GM19035 (cell line): ENCODE measurements around the gene CCDC24.

ENCODE experiments used
- ATAC-seq: cut with Tn5 transposase; IDR thresholded peaks from one replicate; pipeline ENCODE4 v1.9.1; 2021; ENCODE audit not compliant: unreplicated experiment

CCDC24 gene

DNA sequence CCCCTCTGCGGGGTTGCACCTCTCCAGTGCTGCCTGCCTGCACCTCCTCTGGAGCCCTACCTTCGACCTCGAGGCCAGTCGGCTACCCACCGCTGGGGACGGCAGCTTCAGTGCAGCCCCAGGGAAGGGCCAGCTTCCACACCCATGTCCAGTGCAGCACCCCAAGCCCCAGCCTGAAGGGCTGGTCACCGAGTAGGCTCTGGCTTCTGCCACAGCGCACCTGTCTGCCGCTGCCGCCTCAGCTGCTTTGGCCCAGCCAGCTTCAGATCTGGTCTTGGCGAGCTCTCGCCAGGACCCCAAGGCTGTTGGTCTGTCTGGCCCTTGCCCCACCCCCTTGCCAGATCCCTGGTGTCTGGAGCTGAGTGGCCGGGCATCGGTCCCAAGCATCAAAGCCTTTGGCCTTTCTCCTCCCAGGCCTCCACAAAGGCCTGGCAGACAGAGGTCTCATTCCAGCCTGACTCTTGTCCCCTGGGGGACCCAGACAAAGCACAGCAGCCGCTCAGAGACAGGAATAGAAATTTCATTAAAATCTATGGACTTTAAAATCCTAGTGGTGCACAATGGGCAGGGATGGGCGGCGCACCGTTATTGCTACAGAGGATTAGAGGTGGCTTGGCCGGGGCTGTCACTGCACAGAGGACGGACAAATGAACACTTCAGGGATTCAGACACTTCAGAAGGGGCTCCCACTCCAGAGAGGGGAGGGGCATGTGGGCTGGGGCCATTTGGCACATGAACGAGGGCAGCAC, 4.8 kb downstream of the CCDC24 start:
- ATAC-seq = no peak

DNA sequence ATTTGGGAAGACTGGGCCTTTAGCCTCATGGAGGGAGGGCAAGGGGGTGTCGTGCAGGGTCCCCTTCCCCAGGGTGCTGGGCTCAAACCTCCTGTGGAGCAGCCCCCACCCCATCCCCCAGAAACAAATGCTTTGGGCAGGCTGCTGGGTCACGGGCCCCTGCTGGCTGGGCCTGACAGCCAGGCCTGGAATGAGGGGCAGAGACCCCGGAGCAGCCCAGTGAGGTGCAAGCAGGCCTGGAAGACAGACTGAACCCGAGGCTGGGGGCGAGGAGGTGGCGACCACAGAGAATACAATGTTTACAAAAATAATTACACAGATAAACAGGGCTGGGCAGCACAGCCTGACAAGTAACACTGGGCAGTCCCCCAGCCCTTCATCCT, 5.3 kb downstream of the CCDC24 start:
- ATAC-seq = no peak

DNA sequence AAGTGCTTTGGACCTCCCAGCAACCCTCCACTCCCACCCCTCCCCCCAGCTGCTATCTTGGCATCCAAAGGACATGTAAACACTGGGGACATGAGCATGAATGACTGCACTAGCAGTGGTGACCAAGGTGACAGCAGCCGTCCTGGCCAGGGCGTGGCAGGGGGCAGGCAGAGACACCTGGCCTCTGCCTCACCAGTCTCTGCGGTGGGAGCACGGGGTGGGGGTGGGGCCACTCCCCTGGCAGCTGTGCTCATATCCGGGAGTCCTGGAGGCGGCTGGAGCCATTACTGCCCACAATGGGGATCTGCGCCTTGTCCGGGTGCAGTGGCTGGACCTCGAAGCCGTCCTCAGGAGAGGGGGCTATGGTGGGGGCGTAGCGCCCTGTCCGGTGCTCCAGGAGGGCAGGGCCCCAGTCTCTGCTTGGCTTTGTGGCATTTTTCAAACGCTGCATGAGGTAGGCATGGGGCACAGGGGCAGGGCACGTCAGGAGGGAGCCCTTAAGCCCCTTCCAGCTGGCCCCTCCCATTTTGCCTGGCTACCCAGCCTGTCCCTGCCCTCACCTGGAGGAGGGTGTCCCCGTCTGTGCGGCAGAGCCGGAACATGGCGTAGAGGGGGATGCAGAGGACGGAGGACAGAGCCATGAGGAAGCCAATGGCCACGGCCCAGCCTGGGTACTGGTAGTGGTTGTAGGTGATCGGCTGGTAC, 6.0 kb downstream of the CCDC24 start:
- ATAC-seq = no peak

DNA sequence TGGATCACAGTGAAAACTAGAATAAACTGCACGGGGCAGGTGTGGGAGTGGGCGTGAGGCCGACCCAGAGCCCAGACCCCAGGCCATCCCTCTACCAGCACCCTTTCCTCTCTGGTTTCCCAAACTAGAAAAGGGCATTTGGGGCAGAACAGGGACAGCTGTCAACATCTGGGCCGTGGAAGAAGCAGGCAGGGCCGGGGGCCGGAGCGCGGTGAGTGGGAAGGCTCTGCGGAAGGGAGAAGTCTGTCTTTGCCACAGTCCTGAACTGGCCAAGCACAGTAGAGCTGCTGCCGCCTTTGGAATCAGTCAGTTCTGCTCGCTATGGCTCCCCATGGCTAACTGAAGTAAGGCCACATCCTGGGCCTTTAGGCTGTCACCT, 6.6 kb downstream of the CCDC24 start:
- ATAC-seq = no peak

DNA sequence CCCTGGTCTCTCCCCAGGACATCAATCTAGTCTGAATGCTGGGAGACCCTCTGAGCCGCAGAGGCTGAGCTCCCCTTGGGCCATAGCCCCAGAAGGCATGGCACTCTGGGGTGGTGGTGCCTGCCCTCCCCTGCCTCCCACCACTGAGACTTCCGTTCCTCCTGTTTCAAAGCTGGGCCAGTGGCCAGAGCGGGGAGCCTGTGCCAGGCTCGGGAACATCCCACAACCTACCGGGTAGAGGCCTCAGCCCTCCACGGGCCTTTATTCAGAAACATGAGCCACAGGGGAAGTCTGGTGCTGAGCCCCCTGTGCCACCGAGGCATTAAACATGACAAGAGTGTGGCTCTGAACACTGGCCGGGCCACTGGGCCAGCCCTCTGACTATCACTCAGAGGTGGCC, 8.1 kb downstream of the CCDC24 start:
- no peak for ATAC-seq

DNA sequence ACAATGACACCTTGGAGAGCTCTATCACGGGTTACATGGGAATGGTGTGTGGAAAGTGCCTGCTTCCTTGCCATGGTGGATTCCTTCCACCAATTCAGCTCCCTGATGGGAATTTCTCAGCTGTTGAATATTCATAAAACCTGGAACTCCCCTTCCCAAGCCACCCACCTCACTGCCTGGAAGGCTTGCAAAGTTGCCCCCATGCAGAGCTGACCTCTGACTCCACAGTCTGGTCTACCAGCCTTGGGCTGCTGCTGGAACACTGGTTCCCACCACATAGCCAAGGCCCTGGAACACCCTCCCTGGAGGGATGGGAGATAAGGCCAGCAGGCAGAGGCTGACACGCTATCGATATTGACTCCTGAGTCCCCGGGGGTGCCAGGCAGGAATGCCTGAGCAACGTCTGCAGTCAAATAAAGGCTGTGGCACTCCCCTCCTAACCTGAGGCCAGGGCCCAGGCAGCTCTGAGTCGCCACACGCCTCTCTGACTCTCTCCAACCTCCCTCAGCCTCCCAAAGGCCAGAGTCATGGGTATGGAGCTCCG, 8.8 kb downstream of the CCDC24 start:
- ATAC-seq = no peak

DNA sequence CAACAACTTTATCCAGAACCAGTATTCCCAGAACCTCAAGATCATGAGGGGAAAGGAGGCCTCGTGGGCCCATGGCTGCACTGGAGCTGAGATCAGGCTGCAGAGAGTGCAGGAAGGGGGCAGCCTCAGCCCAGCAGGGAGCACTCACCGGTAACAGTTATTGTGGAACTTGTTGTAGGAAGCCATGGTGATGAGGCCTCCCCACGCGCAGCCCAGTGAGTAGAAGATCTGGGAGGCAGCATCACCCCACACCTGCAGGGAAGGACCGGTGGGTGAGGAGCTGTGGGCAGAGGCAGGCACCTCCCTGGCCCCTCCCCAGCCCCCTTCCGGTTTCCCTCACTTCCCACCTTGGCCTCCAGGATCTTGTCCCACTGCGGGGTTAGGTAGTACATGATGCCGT, 10.8 kb downstream of the CCDC24 start:
- ATAC-seq = no peak

DNA sequence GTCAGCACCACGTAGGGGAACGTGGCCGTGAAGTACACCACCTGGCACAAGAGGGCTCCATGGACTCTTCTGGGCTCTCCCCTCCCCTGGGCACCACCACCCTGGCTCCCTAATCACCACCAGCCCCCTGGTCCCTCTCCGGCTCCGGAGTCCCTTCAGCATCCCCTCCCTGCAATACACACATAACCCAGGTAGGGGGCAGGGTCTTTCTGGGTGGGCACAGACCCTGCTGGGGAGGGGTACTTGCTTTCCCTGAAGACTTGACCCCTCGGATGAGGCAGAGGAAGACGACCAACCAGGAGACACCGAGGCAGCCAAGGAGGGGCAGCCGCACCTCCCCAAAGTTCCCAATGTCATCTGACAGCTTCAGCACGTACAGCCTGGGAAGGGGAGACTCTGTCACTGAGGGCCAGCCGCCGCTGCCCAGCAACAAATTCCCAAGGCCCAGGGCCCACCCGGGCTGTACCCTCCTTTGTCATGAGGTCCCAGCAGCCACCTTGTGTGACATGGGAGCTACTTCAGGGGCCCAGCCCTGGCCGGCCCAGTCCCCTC, 11.3 kb downstream of the CCDC24 start:
- ATAC-seq = no peak

DNA sequence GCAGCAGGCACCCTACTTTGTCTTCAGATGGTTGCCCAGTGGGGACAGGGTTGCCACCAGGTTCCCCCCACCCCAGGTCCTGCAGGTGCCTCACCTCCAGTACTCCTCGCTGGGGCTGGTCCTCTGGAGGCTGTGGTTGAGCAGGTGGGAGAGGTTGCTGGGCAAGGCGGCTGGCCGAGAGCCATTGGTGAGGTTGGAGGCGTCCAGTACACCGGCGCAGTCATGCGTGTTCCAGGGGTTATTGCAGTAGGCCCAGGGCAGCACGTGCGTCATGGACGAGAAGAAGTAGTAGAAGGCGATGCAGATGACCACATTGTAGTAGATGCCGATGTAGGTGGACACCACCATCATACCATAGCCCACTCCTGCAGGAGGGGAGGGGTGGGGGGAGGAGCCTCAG, 16.9 kb downstream of the CCDC24 start:
- no peak for ATAC-seq

DNA sequence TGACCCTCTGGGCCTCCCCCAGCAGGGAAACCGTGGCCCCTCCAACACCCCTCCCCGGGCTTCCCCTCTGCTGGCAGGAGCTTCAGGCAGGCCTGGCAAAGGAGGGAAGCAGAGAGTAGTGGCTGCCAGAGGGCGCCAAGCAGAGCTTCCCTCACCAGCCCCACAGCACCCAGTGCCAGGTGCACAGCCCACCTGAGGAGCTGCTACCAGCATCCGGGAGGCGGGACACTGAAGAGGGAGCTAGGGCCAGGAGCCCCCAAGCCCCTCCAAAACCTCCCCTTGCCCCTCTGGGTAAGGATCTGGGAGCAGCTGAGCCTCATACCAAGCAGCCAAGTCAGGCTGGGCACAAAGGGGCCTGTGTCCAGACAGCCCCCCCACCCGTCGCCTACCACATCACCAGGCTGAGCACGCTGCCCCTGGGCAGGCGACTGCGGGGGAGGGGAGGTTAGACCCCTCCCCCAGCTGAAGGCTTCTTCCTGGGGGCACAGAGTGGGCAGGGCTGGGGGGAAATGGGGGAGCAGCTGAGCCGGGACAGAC, 19.6 kb downstream of the CCDC24 start:
- no peak for ATAC-seq

DNA sequence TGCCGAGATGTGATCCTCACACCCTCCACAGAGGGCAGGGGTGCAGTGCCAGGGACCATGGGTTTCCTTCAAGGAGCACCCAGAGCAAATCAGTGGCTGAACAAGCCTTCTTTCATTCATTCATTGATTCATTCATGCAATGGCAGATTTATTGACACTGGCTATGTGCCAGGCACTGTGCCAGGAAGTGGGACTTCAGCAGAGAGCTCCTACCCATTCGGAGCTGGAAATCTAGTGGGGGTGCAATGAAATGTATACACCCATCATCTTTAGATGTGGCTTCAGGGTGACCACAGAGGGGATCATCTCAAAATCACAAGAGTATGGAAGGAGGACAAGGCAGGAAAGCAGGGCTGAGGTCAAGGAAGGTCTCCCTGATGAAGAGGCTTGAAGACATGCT, 21.0 kb downstream of the CCDC24 start:
- ATAC-seq = no peak

DNA sequence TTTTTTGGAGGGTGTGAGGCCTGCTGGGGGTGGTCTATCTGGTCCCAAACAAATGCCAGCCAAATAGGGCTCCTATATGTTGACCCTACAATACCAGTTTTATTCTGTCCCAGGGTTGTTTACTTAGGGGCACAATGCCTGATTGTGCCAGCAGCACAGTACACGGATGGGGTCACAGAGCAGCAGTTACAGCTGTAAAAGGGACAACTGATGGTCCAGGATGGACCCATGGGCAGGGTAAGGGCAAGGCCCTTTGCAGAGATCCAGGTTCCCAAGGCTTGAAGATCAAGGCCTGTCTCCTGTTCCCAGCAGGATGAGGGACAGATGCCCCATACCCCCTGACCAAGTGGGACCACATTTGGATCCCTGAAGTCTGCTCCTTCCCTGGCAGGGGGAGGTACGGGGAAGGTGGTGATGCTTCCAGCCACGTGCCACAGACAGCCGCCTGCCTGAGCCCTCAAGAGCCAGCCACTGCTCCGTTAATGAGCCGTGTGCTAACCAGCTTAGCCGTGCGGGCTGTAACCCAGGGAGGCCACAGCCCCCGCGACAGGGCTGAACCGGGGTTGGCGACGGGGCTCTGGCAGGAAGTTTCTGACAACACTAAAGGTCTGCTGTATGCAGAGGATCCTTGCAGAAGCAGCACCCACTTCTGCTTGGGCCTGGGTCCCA, 21.7 kb downstream of the CCDC24 start:
- no peak for ATAC-seq

DNA sequence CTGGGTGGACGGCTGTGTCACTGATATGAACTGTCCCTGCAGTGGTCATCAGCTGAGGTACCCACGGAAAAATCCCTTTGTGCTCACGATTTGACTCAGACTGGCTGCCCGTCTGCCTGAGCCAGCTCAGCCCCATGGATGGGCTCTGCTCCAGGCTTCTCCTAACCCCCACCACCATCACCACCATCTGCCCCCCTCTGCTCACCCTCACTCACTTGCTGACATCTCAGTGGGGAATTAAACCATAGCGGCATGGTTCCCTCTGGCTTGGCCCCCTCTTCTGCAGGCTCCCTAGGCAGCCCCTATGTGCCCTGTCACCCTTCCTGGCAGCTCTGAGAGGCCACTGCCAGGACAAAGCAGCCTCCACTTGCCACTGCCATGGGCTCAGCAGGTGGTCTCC, 22.6 kb downstream of the CCDC24 start:
- ATAC-seq = no peak

DNA sequence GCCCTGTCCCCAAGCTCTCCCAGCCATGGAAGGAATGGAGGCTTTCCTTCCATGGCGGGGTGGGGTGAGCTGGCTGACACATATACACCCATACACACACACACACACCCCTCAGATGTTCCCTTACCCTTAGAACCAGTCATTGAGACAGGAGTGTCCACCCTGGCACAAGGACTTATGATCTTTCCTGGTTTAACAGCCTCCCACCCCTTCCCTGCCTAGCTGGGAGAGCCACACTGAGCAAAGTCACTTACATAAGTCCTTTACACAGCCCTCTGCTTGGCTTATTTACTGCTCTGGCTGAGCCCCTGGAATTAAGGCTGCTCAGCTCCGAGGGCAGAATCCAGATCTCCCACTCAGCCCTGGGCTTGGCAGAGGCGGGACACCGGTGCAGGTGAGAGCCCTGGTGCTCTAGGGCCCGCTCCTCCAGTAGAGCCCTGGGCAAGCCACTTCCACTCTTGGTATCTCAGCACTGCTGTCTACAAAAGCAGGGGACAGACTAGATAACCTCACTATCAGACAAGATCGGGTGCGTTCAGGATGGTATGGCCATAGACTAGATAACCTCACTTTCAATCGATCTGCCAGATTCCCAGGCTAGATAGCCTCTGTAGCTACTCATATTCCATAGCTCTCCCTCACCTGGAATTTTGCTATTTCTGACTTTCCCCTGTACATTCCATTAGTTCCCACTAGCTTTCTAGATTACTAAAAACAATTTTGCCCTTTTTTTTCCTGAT, 23.1 kb downstream of the CCDC24 start:
- no peak for ATAC-seq

DNA sequence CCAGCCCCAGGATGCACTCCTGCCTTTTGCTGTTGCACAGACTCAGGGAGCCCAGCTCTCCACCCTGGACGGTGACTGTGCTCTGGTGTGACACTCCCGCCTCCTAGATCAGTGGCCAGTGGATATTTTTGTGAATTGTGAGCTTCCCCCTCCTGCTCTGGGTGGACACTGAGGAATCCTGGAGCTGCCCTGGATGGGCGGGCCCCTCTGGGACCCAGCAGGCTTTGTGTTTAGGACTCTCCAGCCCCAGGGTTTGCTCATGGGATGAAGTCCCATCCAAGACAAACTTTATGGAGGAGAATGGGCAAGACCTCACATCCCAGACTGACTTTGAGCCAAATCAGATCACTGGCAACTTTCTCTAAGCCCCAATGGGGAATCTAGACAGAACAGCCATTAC, 23.8 kb downstream of the CCDC24 start:
- no peak for ATAC-seq

DNA sequence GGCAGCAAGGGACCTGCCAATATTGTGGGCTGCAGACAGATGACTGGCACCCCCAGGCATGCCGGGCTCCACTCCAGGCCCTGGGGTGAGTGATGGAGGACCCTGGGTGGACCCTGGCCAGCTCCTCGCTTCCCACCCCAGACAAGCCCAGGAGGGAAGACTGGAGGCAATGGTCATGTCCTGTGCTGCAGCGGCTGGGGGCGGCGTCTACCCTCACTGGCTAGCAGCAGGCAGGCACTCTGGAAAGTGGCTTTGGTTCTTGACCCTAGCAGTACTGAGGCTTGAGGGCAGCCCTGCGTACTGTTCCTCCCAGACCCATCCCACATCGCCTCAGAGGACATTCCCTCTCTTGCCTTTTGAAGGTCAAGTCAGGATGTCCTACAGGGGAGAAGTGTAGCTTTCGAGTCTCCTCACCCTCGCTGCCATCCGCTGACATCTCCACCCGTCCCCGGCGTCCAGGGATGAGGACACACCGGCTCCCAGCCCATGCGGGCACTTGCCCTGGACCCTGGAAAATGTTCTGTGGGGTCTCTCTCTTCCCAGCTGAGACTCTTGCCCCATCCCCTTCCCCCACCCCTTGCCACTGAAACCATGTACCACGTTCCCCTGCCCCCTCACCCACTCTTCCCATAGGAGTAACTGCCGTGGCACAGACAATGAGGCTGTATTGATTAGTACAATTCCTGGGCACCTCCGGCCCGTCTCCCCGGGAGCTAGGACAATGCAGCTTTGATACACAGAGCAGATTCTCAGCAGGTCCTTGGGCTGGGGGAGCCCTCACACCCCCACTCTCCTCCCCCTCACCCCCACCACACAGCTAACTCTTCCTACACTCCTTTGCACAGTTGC, 24.9 kb downstream of the CCDC24 start:
- no peak for ATAC-seq

DNA sequence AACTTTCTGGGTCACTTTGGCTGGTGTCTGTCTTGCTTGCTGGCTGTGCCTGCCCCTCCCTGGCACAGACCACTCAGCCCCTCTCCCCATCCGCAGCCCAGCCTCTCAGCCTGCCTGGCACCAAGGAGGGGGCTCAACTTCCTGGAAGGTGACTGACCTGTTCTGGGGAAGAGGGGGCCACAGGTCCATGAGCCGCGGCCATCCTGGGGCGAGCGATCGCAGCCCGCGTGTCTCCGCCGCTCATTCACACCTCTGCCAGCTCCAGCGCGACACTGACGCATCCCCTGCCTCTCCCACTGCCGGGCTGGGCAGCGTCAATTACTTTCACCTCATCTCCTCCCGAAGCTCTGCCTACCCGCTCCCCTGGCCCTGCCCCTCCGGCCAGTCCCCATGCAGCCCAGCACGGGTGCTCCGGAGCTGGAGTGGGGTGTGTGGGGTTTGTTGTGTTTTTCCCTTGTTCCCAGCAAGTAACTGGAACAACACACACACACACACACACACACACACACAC, 25.5 kb downstream of the CCDC24 start:
- ATAC-seq = no peak

DNA sequence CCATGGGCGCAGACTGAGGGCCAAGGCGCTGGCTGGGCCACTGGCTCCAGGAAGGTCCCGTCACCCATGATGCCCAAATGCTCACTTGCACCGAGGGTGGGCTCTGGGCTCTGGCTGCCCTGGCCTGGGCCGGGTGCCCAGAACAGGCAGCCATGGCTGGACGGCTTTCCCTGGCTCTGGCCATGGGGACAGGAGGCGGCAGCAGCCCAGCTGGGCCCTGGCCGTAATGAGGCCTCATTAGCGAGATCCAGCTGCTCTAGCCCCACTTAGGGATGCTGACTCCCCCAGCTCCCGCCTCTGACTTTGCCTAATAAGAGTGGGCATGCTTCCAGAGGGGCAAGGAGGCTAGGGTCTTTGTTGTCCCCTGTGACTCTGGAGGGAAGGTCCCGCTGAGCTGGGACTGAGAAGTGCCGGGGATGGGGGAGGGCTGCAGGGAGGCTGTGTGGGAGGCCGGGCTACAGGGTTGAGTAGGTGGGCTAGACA, 28.1 kb downstream of the CCDC24 start:
- no peak for ATAC-seq

DNA sequence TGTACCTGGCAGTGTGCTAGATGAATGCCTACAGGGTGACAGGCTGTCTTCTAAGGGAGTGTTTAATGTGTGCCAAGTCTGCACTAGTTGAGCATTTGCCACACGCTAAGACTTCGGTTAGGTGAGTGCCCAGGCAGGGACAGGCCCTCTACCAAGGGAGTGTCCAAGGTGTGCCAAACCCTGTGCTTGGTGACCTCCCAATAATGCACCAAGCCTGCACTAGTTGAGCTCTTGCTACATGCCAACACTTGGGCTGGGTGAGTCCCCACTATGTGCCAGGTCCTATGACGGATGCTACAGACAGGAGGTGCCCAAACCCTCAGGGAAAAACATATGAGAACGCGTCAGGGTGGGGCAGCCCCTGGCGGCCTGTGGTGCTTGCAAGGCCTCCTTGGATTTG, 29.1 kb downstream of the CCDC24 start:
- ATAC-seq = no peak

DNA sequence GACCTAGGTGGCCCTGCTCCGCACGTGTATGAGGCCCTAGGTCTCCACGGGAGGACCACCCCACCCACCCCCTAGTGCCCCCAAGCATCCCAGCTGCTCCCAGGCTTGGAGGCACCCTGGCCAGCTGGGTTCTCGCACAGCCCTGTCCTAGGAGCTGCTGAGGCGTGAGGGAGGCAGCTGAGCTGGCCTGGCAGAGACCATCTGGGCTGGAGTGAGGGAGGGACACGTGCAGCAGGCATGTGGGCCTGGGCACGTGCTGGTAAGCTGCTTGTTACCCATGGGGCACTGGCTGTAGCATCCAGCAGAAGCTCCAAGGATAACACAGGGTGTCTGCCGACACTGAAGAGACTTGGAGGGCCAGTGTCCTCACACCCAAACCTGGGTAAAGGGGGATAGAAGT, 29.8 kb downstream of the CCDC24 start:
- ATAC-seq = no peak
